GM19351 (cell line): ENCODE data around the gene MVB12B.
"Not testable (repeated sequence)": the region's sequence is repeated elsewhere in the genome, so short reads cannot be mapped to it uniquely, and the experiment has no call there.

Experiments used
- ATAC-seq: cut with Tn5 transposase; IDR thresholded peaks from one replicate; pipeline ENCODE4 v1.9.1; 2021; ENCODE audit warnings: mild to moderate bottlenecking, moderate library complexity; ENCODE audit not compliant: unreplicated experiment

Gene MVB12B

GRCh38 chr9:126551812-126552211 lies 225.2 kb downstream of the MVB12B start:
- ATAC-seq = no peak

DNA sequence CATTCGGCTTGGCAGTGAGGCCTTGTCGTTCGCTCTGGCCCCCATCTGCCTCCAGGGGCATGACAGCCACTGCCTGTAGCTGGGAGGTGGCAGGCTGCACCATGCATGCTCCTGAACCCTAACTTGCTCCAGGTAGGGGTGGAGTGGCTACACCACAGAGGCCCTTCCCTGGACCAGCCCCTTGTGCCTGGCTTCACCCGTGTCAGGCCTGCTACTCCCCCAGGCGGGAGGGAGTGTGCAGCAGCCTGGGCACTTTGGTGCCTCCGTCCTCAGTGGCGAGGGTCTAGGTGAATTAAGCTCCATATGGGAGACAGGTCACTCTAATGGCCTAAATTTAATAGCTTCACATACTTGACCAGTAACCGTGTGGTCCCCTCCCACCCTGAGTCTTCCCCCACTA lies 227.7 kb downstream of the MVB12B start:
- ATAC-seq = no peak

DNA sequence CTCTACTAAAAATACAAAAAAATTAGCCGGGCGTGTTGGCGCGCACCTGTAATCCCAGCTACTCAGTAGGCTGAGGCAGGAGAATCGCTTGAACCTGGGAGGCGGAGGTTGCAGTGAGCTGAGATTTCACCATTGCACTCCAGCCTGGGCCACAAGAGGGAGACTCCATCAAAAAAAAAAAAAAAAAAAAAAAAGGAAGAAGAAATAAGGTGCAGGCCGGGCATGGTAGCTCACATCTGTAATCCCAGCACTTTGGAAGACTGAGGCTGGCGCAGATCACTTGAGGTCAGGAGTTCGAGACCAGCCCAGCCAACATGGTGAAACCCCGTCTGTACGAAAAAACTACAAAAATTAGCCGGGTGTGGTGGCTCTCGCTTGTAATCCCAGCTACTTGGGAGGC lies 228.8 kb downstream of the MVB12B start:
- ATAC-seq = not testable (repeated sequence)
